Prostate gland (tissue), 2 donors: Measurements from ENCODE around the gene SHISAL2A. TPM values are rescaled to one million over a fixed set of nuclear protein-coding genes. Genes with fewer than 3 reads are reported as not detected.

ENCODE experiments used
- DNase-seq: peaks from one replicate; pipeline ENCODE4 v3.0.0-alpha.2; 2019; ENCODE audit warnings: low spot score
- H3K27ac ChIP-seq, 2 donors: fragments of 200-600 bp; sonication (generic); 2 replicates each; pipeline ENCODE4 v1.5.1; 2017 to 2019
- H3K27me3 ChIP-seq: fragments of 200-600 bp; sonication (generic); replicated peaks from 2 replicates; pipeline ENCODE4 v1.5.1; 2019; ENCODE audit not compliant: insufficient read depth
- H3K36me3 ChIP-seq, 2 donors: fragments of 200-600 bp; sonication (generic); 1 replicate in 1 of 2; 2 replicates in 1 of 2; pipeline versions ENCODE4 v1.5.1 to v1.8.1; 2017 to 2019
- H3K4me1 ChIP-seq: fragments of 200-600 bp; sonication (generic); replicated peaks from 2 replicates; pipeline ENCODE4 v1.5.1; 2019
- H3K4me3 ChIP-seq, 2 donors: fragments of 200-600 bp; sonication (generic); 2 replicates each; pipeline ENCODE4 v1.5.1; 2017 to 2019
- H3K9me3 ChIP-seq: fragments of 200-600 bp; sonication (generic); 2 replicates; pipeline ENCODE4 v1.5.1; 2017
- POLR2A ChIP-seq: fragments of 450-650 bp; IDR thresholded peaks from one replicate; pipeline ENCODE4 v1.6.1; 2016; ENCODE audit warnings: antibody characterized with exemption, mild to moderate bottlenecking
- POLR2AphosphoS5 ChIP-seq: sonication (generic); formaldehyde crosslinking; IDR thresholded peaks from one replicate; pipeline ENCODE4 v1.6.1; 2017; ENCODE audit warnings: antibody characterized with exemption
- WGBS: methylation state at CpG from one replicate; pipeline ENCODE4 v1.1.5; 2018; 5-methylcytosine and 5-hydroxymethylcytosine counted together
- intact Hi-C: fragments of 100-400 bp; cut with DNase I; formaldehyde crosslinking; loops from one replicate; pipeline ENCODE4 v1.14.2; 2022
- total RNA-seq, 2 donors: library from RNA; depleted of rRNA; stranded (reverse); fragments of >200 nt; gene quantifications; one replicate each; pipeline ENCODE4 v1.1.0, GENCODE V29; 2016
- TF ChIP-seq, protein P1 (sequence below), 4 experiments: fragments of 200-600 bp in 2 of 4; fragments of 450-650 bp in 2 of 4; sonication (generic) in 2 of 4; IDR thresholded peaks; 1 replicate in 3 of 4; 2 replicates in 1 of 4; pipeline ENCODE4 v1.5.1; 2016 to 2019; ENCODE audit warnings: antibody characterized with exemption in 4 of 4, mild to moderate bottlenecking in 2 of 4, moderate library complexity in 2 of 4

The SHISAL2A gene
- total RNA-seq, 2 donors from 2014 or later = 1.0 to 2.6 TPM

GRCh38 chr1:52592637-52593323 is 40.2 kb upstream of the SHISAL2A start:
- Histone ChIP-seq H3K4me3 (no peak overlapping the region), H3K27me3 (no peaks in the 10 kb centered on the region), H3K27ac (no peak overlapping the region), H3K36me3 (no peaks in the 10 kb centered on the region), H3K9me3 (no peaks in the 10 kb centered on the region), H3K4me1 (no peaks in the 10 kb centered on the region)
- DNase-seq = no peak
- 95% methylated on average over 5 of the region's 5 CpGs for WGBS
- TF ChIP-seq POLR2AphosphoS5 = no peak
- TF ChIP-seq, protein P1, sequence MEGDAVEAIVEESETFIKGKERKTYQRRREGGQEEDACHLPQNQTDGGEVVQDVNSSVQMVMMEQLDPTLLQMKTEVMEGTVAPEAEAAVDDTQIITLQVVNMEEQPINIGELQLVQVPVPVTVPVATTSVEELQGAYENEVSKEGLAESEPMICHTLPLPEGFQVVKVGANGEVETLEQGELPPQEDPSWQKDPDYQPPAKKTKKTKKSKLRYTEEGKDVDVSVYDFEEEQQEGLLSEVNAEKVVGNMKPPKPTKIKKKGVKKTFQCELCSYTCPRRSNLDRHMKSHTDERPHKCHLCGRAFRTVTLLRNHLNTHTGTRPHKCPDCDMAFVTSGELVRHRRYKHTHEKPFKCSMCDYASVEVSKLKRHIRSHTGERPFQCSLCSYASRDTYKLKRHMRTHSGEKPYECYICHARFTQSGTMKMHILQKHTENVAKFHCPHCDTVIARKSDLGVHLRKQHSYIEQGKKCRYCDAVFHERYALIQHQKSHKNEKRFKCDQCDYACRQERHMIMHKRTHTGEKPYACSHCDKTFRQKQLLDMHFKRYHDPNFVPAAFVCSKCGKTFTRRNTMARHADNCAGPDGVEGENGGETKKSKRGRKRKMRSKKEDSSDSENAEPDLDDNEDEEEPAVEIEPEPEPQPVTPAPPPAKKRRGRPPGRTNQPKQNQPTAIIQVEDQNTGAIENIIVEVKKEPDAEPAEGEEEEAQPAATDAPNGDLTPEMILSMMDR (IDR thresholded peaks at IDR 0.05) = no peak
- intact Hi-C loops = no loop called here

DNA sequence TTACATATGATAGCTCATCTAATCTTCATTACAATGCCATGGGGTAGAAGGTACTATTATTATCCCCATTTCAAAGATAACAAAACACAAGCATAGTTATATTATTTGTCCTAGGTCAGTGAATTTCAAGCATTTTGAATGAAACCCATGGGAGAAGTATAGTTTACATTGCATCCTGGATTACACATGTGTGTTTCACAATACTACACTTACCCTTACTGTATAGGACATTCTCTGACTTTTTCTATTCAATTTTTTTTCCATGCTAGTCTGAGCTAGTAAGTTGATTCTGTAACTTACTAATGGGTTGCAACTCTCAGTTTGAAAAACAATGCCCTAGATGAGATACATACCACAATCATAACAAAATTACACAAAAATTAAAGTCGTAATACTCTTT is 39.5 kb upstream of the SHISAL2A start:
- intact Hi-C loops = no loop called here
- Histone ChIP-seq H3K27ac (no peak overlapping the region), H3K27me3 (no peaks in the 10 kb centered on the region), H3K36me3 (no peaks in the 10 kb centered on the region), H3K4me1 (no peaks in the 10 kb centered on the region), H3K9me3 (no peaks in the 10 kb centered on the region), H3K4me3 (no peak overlapping the region)
- no peak for DNase-seq
- WGBS = 100% methylated on average over 1 of the region's 1 CpG
- TF ChIP-seq POLR2A = no peak
- TF ChIP-seq, protein P1 (IDR thresholded peaks at IDR 0.05) = no peak
- no peak for TF ChIP-seq POLR2AphosphoS5

GRCh38 chr1:52595061-52595460 is 37.9 kb upstream of the SHISAL2A start:
- no peaks in the 10 kb centered on the region for H3K9me3 ChIP-seq
- no peaks in the 10 kb centered on the region for H3K4me1 ChIP-seq
- TF ChIP-seq POLR2AphosphoS5 (no peak), POLR2A (no peak)
- TF ChIP-seq, protein P1 (IDR thresholded peaks at IDR 0.05) = no peak
- no peaks in the 10 kb centered on the region for H3K27me3 ChIP-seq
- no peak overlapping the region for H3K4me3 ChIP-seq
- H3K27ac ChIP-seq = no peak overlapping the region
- H3K36me3 ChIP-seq = no peaks in the 10 kb centered on the region
- intact Hi-C loops = no loop called here
- no peak for DNase-seq
- WGBS = 49% methylated on average over 3 of the region's 3 CpGs

DNA sequence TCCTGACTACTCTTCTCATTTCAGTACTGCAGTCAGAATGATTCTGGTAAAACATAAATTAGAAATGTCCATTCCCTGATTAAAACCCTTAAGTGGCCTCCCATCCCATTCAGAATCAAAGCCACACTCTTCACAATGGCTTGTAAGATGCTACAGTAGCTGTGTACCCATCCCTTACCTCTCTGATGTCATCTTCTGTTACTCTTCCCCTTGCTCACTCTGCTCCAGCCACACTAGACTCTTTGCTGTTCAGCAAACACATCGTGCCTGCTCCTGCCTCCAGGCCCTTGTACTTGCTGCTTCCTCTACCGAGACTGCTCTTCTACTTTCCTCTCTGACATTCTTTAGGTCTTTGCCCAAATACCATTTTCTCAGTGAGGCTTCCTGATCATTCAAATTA is 35.1 kb upstream of the SHISAL2A start:
- 54% methylated on average over 2 of the region's 2 CpGs for whole genome bisulfite sequencing
- peaks cover 5% of the 10 kb centered on the region for H3K4me1 ChIP-seq
- no peak for DNase-seq
- no peak overlapping the region for H3K4me3 ChIP-seq
- no peaks in the 10 kb centered on the region for H3K9me3 ChIP-seq
- TF ChIP-seq, protein P1 (IDR thresholded peaks at IDR 0.05) = no peak
- TF ChIP-seq POLR2AphosphoS5 = no peak
- no peak for TF ChIP-seq POLR2A
- intact Hi-C loops = no loop called here
- no peak overlapping the region for H3K27ac ChIP-seq
- H3K36me3 ChIP-seq = no peaks in the 10 kb centered on the region
- H3K27me3 ChIP-seq = no peaks in the 10 kb centered on the region

GRCh38 chr1:52598729-52599128 is 34.2 kb upstream of the SHISAL2A start:
- Histone ChIP-seq H3K4me1 (peaks cover 8% of the 10 kb centered on the region), H3K27me3 (no peaks in the 10 kb centered on the region), H3K27ac (no peak overlapping the region), H3K4me3 (no peak overlapping the region), H3K9me3 (no peaks in the 10 kb centered on the region), H3K36me3 (no peaks in the 10 kb centered on the region)
- DNase-seq = no peak
- TF ChIP-seq, protein P1 (IDR thresholded peaks at IDR 0.05) = no peak
- TF ChIP-seq POLR2A = no peak
- no peak for TF ChIP-seq POLR2AphosphoS5
- WGBS = 94% methylated on average over 7 of the region's 7 CpGs
- intact Hi-C loops = no loop called here
